Inflammatory macrophage treated with lipopolysaccharide for 1 hour (primary cell): ENCODE results near the gene SSTR5.

Source experiments
- DNase-seq, 2 donors: peaks; one replicate each; pipeline ENCODE4 v3.0.0-alpha.2; 2020 to 2022

Gene SSTR5

DNA sequence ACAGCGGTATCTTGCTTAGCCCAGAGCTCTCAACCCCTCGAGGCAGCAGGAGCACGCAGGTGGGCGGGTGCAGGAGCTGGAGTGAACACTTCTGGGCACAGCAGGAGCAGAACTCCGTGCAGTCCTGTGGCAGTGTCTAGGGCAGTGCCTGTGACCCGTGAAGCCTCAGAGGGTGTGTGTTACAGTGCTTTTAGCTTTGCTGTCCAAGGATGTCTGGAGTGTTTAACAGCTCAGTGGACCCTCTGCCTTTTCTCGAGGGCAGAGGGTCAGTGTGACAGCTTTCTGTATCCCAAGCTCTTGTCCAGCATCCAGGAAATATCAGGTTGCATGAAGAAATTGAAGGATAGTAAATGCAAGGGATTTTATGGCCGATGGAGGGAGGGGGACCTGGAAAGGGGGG is 16.4 kb upstream of the SSTR5 start:
- DNase-seq = no peak

GRCh38 chr16:1057252-1057932 is 15.2 kb upstream of the SSTR5 start:
- peak; percentile 4 to 52 for DNase-seq

DNA sequence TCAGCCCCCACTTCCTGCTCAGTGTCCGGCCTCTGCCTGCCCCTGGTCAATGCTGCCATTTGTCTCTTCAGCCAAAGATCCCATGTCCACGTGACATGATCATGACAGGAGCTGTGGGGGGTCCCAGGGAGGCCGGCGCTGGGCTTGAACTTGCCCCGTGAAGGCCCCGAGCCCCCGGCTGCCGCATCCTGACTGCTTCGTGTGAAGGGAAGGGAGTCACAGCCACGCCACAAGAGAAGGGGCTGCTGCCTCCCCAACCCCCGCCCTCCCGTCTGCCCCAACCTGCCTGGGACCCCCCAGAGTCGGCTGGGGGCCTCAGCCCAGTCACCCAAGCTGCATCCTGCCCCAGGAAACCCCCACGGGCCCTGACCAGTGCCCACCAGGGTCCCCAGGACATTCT is 14.3 kb upstream of the SSTR5 start:
- no peak for DNase-seq

DNA sequence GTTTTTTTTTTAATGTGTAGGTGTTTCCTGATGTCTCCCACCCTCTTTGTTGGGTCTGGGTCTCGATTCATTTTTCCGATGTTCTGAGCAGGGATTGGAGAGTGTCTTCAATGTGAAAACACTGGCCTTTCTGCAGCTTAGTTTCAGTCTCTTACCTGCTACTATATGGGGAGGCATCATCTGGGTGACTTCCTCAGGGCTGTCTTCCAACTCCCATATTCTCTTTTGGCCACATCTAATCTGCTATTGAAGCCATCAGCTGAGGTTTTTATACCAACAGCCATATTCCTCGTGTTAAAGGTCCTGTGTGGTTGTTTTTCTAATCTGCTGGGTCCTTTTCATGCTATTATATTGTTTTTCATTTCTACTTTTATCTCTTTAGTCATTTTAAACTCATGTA is 13.2 kb upstream of the SSTR5 start:
- no peak for DNase-seq

DNA sequence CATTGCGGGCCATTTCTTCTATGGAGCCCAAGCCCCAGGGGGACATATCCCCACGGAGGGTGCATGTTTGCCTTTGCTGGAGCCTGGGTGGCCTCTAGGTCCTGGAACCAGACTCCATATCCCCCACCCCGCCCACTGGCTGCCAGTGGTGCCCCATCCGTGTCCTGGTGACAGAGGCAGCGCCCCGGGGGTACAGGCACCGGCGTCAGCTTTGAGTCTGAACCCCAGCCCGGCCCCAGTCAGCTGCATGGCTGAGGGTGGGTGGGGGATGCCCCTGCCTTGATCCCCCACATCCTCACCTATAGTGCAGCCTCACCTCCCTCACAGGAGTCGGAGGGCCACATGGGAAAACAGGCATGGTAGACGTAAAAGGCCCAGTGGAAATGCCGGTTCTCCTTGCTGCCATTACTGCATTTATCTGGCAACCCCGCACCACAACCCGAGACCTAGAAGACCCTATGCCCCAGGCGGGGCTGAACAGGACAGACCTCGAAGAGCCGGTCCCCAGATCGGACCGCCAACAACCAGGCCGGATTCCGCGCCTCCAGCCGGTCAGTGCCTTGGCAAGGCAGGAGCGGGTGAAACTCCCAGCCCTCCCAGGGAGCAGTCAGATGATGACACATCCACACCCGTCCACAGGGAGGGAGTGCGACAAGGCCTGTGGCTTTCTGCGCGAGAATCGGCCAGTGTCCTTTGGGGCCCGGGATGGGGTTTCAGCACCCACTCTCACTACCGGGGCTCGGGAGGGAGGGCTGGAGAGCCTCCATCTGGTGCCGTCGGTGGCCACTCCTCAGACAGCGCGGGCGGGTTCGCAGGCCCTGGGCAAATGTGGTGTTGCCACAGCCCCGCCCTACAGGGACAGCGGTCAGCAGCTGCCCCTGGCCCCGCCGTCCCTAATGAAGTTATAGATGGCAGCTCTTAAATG is 11.9 kb upstream of the SSTR5 start:
- no peak for DNase-seq

- DNase-seq = no peak
Measured at GRCh38 chr16:1061769-1062505, 10.6 kb upstream of the SSTR5 start.

DNA sequence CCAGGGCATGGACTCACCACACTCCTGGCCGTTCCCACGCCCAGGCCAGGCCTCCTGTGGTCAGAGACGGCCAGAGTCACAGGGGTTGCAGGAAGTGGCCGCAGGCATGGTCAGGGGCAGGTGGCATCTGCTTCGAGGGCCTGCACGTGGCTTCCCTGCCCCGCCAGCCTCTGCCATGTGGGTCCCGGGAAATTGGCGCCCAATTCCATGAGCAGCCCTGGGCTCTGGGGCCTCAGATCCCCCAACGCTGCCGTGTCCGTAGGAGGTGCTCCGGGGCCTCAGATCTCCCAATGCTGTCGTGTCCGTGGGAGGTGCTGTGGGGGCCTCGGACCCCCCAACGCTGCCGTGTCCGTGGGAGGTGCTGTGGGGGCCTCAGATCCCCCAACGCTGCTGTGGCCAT is 9.7 kb upstream of the SSTR5 start:
- DNase-seq = no peak

DNA sequence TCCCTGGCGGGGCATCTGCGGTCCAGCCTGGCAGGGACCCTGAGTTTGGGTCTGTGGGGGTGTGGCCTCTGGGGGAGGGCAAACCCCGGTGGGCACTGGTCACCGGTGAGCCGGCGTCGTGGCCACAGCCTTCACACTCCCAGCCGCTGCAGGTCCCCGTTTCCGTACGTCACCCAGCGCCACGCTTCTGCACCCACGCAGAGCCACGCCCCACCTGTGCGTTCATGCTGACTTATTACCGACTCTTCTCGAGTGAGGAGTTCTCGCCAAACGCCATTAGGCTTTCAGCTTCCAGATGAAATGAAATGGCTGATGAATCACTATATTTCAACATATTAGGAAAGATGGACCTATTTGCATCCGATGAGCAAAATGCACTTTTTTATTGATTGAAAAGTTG is 8.8 kb upstream of the SSTR5 start:
- no peak for DNase-seq

GRCh38 chr16:1065469-1066128 is 6.9 kb upstream of the SSTR5 start:
- no peak for DNase-seq

DNA sequence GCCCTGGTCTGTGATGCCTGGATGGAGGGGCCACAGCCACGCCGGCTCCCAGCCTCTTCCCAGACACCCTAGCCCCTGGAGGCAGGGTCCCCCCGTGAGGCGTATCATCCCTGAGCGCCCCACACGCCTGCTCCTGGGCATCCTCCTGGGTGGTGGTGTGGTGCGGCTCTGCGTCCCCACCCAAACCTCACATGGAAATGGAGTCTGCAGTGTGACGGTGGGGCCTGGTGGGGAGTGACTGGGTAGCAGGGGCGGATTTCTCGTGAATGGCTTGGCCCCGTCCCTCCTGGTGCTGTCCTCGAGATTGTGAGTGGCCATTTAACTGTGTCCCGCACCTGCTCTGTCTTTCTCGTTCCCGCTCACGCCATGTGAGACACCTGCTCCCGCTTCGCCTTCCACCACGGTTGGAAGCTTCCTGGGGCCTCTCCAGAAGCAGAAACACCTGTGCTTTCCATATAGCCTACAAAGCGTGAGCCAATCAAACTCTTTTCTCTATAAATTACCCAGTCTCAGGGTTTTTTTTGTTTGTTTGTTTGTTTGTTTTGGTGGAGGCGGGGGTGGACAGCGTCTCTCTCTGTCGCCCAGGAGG is 5.9 kb upstream of the SSTR5 start:
- DNase-seq = no peak

- no peak for DNase-seq
Measured at GRCh38 chr16:1067629-1068028, 4.9 kb upstream of the SSTR5 start.

GRCh38 chr16:1068451-1068850 is 4.1 kb upstream of the SSTR5 start:
- DNase-seq = no peak

GRCh38 chr16:1069154-1069553 is 3.4 kb upstream of the SSTR5 start:
- DNase-seq = no peak

- DNase-seq = no peak
Measured at GRCh38 chr16:1070084-1070863, 2.3 kb upstream of the SSTR5 start.

GRCh38 chr16:1070864-1071408 is 1.6 kb upstream of the SSTR5 start:
- no peak for DNase-seq

- no peak for DNase-seq
Measured at GRCh38 chr16:1071561-1072225, 854 bp upstream of the SSTR5 start.

DNA sequence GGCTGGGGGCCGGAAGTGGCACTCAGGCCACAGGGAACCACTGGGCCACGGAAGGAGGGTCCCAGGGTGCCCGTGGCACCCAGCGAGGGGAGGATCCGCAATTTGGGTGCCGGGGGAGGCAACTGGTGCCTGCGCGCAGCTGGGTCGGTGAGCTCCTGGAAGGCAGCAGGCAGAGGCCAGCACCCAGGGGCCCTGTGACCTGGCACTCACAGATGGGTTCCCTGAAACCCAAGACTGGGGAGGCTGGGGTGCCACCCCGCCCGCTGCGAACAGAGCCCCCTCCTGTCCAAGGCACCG is 663 bp downstream of the SSTR5 start:
- DNase-seq = no peak

- no peak for DNase-seq
Measured at GRCh38 chr16:1073566-1074378, 1.2 kb downstream of the SSTR5 start.

DNA sequence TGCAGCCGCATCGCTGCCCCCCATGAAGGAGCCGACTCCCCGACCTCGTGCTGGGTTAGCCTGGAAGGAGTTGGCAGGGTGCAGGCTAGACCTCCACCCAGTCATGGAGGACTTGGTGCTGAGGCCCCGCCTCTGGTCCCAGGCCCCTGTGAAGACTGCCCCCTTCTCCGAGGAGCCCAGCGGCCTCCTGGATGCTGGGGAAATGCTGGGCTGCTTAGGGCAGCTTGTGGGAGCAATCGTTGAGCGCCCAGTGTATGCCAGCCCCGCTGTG is 1.8 kb downstream of the SSTR5 start:
- DNase-seq = no peak

DNA sequence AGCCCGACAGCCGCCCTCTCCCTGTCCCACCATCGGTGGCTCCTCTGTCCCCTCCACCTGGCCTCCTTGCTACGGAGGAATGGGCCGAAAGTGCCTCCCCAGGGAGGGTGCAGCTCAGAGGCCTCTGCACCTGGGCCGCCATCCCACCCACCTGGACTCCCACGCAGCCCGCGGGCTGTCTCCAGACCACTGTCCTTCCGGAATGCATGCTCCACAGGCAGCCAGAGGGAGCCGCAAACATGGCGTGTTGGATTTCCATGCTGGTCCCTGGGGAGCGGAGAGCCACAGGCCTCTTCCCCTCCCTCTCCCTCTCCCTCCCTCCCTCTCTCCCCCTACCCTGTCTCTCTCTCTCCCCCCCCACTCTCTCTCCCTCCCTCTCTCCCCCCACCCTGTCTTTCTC is 3.0 kb downstream of the SSTR5 start:
- no peak for DNase-seq
